ENCODE measurements around the gene APOA1. TPM values are rescaled to one million over a fixed set of nuclear protein-coding genes. Genes with fewer than 3 reads are reported as not detected.

The APOA1 gene
- total RNA-seq, 4 donors from 2014 or later = 1.3 TPM; not detected in 3

GRCh38 chr11:116847612-116848011 lies 10.2 kb upstream of the APOA1 start:
- peaks cover 0 to 9% (median 0%) of the 10 kb centered on the region in 3 donors for H3K4me1 ChIP-seq
- H3K27ac ChIP-seq = no peak overlapping the region
- H3K27me3 ChIP-seq = no peaks in the 10 kb centered on the region
- no peak overlapping the region for H3K4me3 ChIP-seq
- no peaks in the 10 kb centered on the region for H3K9me3 ChIP-seq
- peaks cover 0 to 85% of the 10 kb centered on the region in 2 donors for H3K36me3 ChIP-seq
- no peak for ATAC-seq
- no peak for TF ChIP-seq POLR2A (IDR thresholded peaks at IDR 0.05)
- no CpG with 5 or more reads among the region's 4 CpGs for WGBS, 2 donors (ENCODE audit: low coverage in 1 of 2)

DNA sequence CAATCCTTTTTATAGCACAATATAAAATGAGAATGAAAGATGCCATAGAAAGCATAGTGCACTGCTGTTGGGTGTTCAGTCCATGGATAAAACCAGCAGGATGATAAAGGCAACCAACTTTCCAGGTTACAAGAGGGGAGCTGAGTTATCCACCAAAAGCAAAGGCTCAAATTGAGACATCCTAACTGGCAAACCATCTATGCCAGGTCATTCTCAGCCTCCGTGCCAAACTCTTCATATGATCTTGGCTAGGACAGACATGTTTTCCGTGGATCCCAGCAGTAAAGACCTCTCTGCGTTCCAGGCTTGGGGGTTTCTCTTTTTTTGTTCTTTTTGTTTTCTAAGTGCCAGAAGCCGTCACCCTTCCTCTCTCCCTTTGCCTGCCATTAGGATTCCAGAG lies 7.3 kb upstream of the APOA1 start:
- Histone ChIP-seq H3K36me3 (peaks cover 0 to 68% of the 10 kb centered on the region in 2 donors), H3K4me3 (no peak overlapping the region), H3K27me3 (no peaks in the 10 kb centered on the region), H3K27ac (no peak overlapping the region), H3K9me3 (no peaks in the 10 kb centered on the region), H3K4me1 (peaks cover 0 to 1% (median 0%) of the 10 kb centered on the region in 3 donors)
- 72 to 81% methylated on average over 3 to 4 of the region's 4 CpGs for WGBS, 2 donors (ENCODE audit: low coverage in 1 of 2)
- ATAC-seq = no peak
- TF ChIP-seq EP300 (IDR thresholded peaks at IDR 0.05) = no peak
- no peak for TF ChIP-seq POLR2A (IDR thresholded peaks at IDR 0.05)
- TF ChIP-seq POLR2AphosphoS5 (IDR thresholded peaks at IDR 0.05) = no peak
- no peak for TF ChIP-seq CTCF (IDR thresholded peaks at IDR 0.05)

GRCh38 chr11:116843661-116844060 lies 6.2 kb upstream of the APOA1 start:
- Histone ChIP-seq H3K4me3 (no peak overlapping the region), H3K36me3 (peaks cover 0 to 57% of the 10 kb centered on the region in 2 donors), H3K27me3 (no peaks in the 10 kb centered on the region), H3K9me3 (no peaks in the 10 kb centered on the region), H3K27ac (no peak overlapping the region), H3K4me1 (peaks cover 0 to 5% (median 0%) of the 10 kb centered on the region in 3 donors)
- WGBS, 2 donors (ENCODE audit: low coverage in 1 of 2) = 80 to 96% methylated on average over 1 to 4 of the region's 9 CpGs
- no peak for TF ChIP-seq POLR2AphosphoS5 (IDR thresholded peaks at IDR 0.05)
- no peak for TF ChIP-seq POLR2A (IDR thresholded peaks at IDR 0.05)
- no peak for TF ChIP-seq CTCF (IDR thresholded peaks at IDR 0.05)
- no peak for TF ChIP-seq EP300 (IDR thresholded peaks at IDR 0.05)
- ATAC-seq = no peak

GRCh38 chr11:116842909-116843308 lies 5.5 kb upstream of the APOA1 start:
- 40 to 82% methylated on average over 1 to 3 of the region's 4 CpGs for WGBS, 2 donors (ENCODE audit: low coverage in 1 of 2)
- peaks cover 0 to 5% (median 0%) of the 10 kb centered on the region in 3 donors for H3K4me1 ChIP-seq
- H3K4me3 ChIP-seq = no peak overlapping the region
- H3K36me3 ChIP-seq = peaks cover 0 to 50% of the 10 kb centered on the region in 2 donors
- no peaks in the 10 kb centered on the region for H3K9me3 ChIP-seq
- H3K27ac ChIP-seq = no peak overlapping the region
- H3K27me3 ChIP-seq = no peaks in the 10 kb centered on the region
- TF ChIP-seq EP300 (IDR thresholded peaks at IDR 0.05) (no peak), POLR2A (IDR thresholded peaks at IDR 0.05) (no peak), CTCF (IDR thresholded peaks at IDR 0.05) (no peak), POLR2AphosphoS5 (IDR thresholded peaks at IDR 0.05) (no peak)
- no peak for ATAC-seq

GRCh38 chr11:116842117-116842516 lies 4.7 kb upstream of the APOA1 start:
- Histone ChIP-seq H3K9me3 (no peaks in the 10 kb centered on the region), H3K27ac (no peak overlapping the region), H3K27me3 (no peaks in the 10 kb centered on the region), H3K4me1 (peaks cover 0 to 13% (median 0%) of the 10 kb centered on the region in 3 donors), H3K4me3 (no peak overlapping the region), H3K36me3 (peaks cover 0 to 42% of the 10 kb centered on the region in 2 donors)
- TF ChIP-seq CTCF (IDR thresholded peaks at IDR 0.05) (no peak), POLR2A (IDR thresholded peaks at IDR 0.05) (no peak), POLR2AphosphoS5 (IDR thresholded peaks at IDR 0.05) (no peak), EP300 (IDR thresholded peaks at IDR 0.05) (no peak)
- ATAC-seq = no peak
- 100% methylated on average over 2 of the region's 4 CpGs for WGBS, 2 donors (ENCODE audit: low coverage in 1 of 2)

Measured in gastroesophageal sphincter (tissue), 4 donors.